Neural crest cell (in vitro differentiated cells): ENCODE results near the gene HERC2. TPM values are rescaled to one million over a fixed set of nuclear protein-coding genes. Genes with fewer than 3 reads are reported as not detected.

Experiments used
- DNase-seq: peaks from one replicate; pipeline ENCODE4 v3.0.0; 2021; ENCODE audit warnings: low read depth, mixed read lengths, low spot score
- H3K27ac Mint-ChIP-seq: one replicate; pipeline ENCODE4 v1.8.0; 2021; ENCODE audit warnings: mild to moderate bottlenecking, mixed read lengths; ENCODE audit not compliant: unreplicated experiment
- H3K27me3 Mint-ChIP-seq: 2 replicates; pipeline ENCODE4 v1.8.0; 2021; ENCODE audit warnings: low read depth, mild to moderate bottlenecking, mixed read lengths
- H3K36me3 Mint-ChIP-seq: 2 replicates; pipeline ENCODE4 v1.8.0; 2021; ENCODE audit warnings: low read depth, mild to moderate bottlenecking, mixed read lengths
- H3K4me1 Mint-ChIP-seq: 2 replicates; pipeline ENCODE4 v1.8.0; 2021; ENCODE audit warnings: mixed read lengths
- H3K4me3 Mint-ChIP-seq: one replicate; pipeline ENCODE4 v1.8.0; 2021; ENCODE audit warnings: mild to moderate bottlenecking, mixed read lengths
- H3K9me3 Mint-ChIP-seq: 2 replicates; pipeline ENCODE4 v1.8.0; 2021; ENCODE audit warnings: mixed read lengths
- total RNA-seq: library from RNA; stranded (reverse); gene quantifications from 2 replicates; pipeline ENCODE4 v1.2.1, GENCODE V29; 2021
- TF ChIP-seq, protein P1 (sequence below): fragments of 200-600 bp; sonication (generic); conservative IDR thresholded peaks from 2 replicates; pipeline ENCODE4 v1.5.0; 2021; ENCODE audit warnings: antibody characterized with exemption, mild to moderate bottlenecking

HERC2 gene
- total RNA-seq, 1 donor from 2014 or later: 83.6 TPM

DNA sequence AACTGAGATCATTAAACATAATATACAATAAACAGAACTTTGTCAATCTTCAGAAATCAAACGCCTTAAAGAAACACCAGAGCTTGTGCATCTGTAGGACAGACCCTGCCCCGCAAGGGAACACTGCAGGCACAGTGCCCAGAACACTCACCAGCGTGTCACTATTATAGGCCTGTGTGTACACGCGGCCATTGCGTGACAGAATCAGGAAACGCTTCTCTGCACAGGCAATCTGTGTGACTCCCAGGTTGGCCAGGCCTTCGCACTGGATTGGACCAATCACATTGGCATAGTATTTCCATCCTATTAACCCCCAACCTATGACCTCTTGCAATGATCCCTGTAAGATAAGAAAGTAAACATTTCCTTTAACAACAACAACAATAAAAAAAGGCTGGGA is 52.9 kb downstream of the HERC2 start:
- TF ChIP-seq, protein P1, sequence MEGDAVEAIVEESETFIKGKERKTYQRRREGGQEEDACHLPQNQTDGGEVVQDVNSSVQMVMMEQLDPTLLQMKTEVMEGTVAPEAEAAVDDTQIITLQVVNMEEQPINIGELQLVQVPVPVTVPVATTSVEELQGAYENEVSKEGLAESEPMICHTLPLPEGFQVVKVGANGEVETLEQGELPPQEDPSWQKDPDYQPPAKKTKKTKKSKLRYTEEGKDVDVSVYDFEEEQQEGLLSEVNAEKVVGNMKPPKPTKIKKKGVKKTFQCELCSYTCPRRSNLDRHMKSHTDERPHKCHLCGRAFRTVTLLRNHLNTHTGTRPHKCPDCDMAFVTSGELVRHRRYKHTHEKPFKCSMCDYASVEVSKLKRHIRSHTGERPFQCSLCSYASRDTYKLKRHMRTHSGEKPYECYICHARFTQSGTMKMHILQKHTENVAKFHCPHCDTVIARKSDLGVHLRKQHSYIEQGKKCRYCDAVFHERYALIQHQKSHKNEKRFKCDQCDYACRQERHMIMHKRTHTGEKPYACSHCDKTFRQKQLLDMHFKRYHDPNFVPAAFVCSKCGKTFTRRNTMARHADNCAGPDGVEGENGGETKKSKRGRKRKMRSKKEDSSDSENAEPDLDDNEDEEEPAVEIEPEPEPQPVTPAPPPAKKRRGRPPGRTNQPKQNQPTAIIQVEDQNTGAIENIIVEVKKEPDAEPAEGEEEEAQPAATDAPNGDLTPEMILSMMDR: no peak
- Mint-ChIP-seq H3K36me3 (peaks cover 30% of the 10 kb centered on the region), H3K27me3 (no peaks in the 10 kb centered on the region), H3K9me3 (no peaks in the 10 kb centered on the region), H3K4me1 (peaks cover 9% of the 10 kb centered on the region), H3K27ac (no peak overlapping the region), H3K4me3 (no peak overlapping the region)
- DNase-seq: no peak

DNA sequence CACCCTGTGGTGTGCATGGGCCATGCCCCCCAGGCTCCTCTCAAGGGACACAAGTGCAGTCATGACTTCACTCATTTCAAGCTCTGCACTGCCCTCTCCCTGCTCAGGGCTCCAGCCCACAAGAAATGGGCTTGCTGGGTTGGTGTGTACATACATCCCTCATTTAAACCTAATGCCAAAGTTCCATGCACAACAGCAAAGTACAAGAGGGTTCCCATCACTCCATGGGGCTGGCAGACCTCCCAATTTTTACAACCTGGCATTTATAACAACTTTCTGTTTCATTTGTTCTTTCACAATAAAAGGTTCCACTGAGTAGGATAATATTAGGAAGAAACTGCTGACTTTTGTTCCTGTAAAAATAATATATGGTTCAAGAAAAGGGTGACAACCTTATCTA is 54.3 kb downstream of the HERC2 start:
- TF ChIP-seq, protein P1: no peak
- Mint-ChIP-seq H3K4me1 (no peaks in the 10 kb centered on the region), H3K36me3 (peaks cover 35% of the 10 kb centered on the region), H3K27ac (no peak overlapping the region), H3K27me3 (no peaks in the 10 kb centered on the region), H3K4me3 (no peak overlapping the region), H3K9me3 (no peaks in the 10 kb centered on the region)
- no peak for DNase-seq

DNA sequence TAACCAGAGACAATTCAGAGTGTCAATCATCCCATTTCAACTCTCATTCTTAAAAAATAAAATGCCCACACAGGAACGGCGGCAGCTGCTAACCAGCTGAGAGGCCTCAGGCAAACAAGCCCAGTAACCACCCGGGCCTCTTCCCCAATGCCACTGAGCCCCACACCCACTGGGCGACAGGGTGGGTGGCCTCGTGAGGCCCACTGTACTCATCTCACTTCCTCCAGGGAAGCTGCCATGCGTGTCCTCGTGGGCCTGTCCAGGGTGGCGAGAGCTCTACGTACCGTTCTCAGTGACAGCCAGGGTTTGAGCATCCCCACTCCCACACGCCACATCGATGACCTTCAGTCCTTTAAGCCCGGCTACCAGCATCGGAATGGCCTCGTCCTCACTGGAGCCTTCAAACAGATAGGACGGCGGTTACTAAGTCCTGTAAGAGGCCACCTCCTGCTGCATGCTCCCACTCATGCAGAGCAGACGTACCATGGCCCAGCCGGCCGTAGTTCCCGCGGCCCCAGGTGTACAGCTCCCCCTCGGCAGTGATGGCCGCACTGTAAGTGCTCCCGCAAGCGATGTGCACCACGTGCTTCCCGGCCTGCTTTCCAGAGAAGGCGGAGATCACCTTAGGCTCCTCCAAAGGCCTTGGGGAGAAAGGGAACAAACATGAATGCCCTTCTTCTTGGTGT is 56.5 kb downstream of the HERC2 start:
- peaks cover 38% of the 10 kb centered on the region for H3K36me3 Mint-ChIP-seq
- H3K4me1 Mint-ChIP-seq: peaks cover 6% of the 10 kb centered on the region
- no peaks in the 10 kb centered on the region for H3K27me3 Mint-ChIP-seq
- DNase-seq: no peak
- H3K9me3 Mint-ChIP-seq: no peaks in the 10 kb centered on the region
- TF ChIP-seq, protein P1: no peak
- no peak overlapping the region for H3K27ac Mint-ChIP-seq
- H3K4me3 Mint-ChIP-seq: no peak overlapping the region

DNA sequence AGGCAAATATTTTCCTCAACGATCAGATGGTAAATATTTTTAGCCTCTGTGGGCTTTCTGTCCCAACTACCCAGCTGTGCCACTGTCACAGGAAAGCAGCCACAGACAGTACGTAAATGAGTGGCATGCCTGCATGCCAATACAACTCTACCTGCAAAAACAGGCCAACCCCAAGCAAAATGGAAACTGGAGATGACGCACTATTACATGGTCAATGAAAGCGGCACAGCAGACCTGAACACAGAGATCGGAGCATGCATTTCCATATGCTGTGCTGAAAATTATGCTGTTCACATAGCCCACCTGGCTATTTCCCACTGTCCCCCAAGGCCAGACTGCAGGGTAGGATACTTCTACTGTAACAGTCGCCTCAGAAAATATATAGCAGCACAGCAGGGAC is 57.8 kb downstream of the HERC2 start:
- no peak for DNase-seq
- Mint-ChIP-seq H3K4me1 (peaks cover 10% of the 10 kb centered on the region), H3K9me3 (no peaks in the 10 kb centered on the region), H3K27ac (no peak overlapping the region), H3K4me3 (no peak overlapping the region), H3K27me3 (no peaks in the 10 kb centered on the region), H3K36me3 (peaks cover 34% of the 10 kb centered on the region)
- TF ChIP-seq, protein P1: no peak

DNA sequence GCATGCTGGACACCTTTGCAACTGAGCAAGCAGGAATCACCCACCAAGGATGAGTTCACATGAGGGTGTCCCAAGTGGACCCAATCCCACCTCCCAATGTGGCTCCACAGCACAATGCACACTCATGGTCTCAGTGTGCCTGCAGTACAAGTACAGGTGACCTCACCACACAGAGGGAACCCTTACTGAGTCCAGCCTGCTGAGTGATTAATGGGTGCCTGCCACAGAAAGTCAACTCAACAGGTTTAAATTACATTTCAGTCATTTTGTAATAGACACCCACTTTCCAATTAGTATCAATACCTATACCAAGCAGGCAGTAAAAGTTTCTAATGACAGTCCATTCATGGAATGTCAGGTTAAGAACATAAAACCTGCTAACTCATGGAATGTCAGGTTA is 59.5 kb downstream of the HERC2 start:
- H3K27ac Mint-ChIP-seq: no peak overlapping the region
- no peak for DNase-seq
- peaks cover 27% of the 10 kb centered on the region for H3K36me3 Mint-ChIP-seq
- no peaks in the 10 kb centered on the region for H3K9me3 Mint-ChIP-seq
- TF ChIP-seq, protein P1: no peak
- H3K4me3 Mint-ChIP-seq: no peak overlapping the region
- no peaks in the 10 kb centered on the region for H3K27me3 Mint-ChIP-seq
- peaks cover 10% of the 10 kb centered on the region for H3K4me1 Mint-ChIP-seq
